HG03196 (cell line): ENCODE measurements around the gene SLC25A21.

Experiments
- ATAC-seq: cut with Tn5 transposase; IDR thresholded peaks from one replicate; pipeline ENCODE4 v1.9.1; 2021; ENCODE audit not compliant: unreplicated experiment

Gene SLC25A21

GRCh38 chr14:36657399-36658122 is 514.8 kb downstream of the SLC25A21 start:
- ATAC-seq, result no peak

GRCh38 chr14:36656687-36657398 is 515.6 kb downstream of the SLC25A21 start:
- ATAC-seq, result no peak

- ATAC-seq, result no peak
These were observed 516.3 kb downstream of the SLC25A21 start for GRCh38 chr14:36655963-36656686.

GRCh38 chr14:36655571-36655962 is 516.8 kb downstream of the SLC25A21 start:
- ATAC-seq, result no peak

- ATAC-seq, result no peak
These were observed 517.5 kb downstream of the SLC25A21 start for GRCh38 chr14:36654794-36655381.

GRCh38 chr14:36653962-36654793 is 518.2 kb downstream of the SLC25A21 start:
- no peak for ATAC-seq

- no peak for ATAC-seq
These were observed 519.0 kb downstream of the SLC25A21 start for GRCh38 chr14:36653413-36653812.

GRCh38 chr14:36652542-36653201 is 519.7 kb downstream of the SLC25A21 start:
- ATAC-seq, result no peak

GRCh38 chr14:36649872-36650650 is 522.3 kb downstream of the SLC25A21 start:
- no peak for ATAC-seq

GRCh38 chr14:36647824-36648753 is 524.3 kb downstream of the SLC25A21 start:
- no peak for ATAC-seq

- no peak for ATAC-seq
These were observed 525.0 kb downstream of the SLC25A21 start for GRCh38 chr14:36647417-36647823.

- ATAC-seq, result no peak
These were observed 525.6 kb downstream of the SLC25A21 start for GRCh38 chr14:36646664-36647416.

GRCh38 chr14:36633580-36633979 is 538.8 kb downstream of the SLC25A21 start:
- ATAC-seq, result no peak
